A549 (cell line): Measurements from ENCODE around the gene BAIAP3.

Experiments
- EHMT2 ChIP-seq: fragments of 200-600 bp; sonication (generic); IDR thresholded peaks from 2 replicates; pipeline ENCODE4 v1.6.1; 2016; ENCODE audit warnings: antibody characterized with exemption, low read depth, mild to moderate bottlenecking, moderate library complexity
- JUN ChIP-seq, 2 experiments: fragments of >200 bp; sonication (Bioruptor Twin); formaldehyde crosslinking; IDR thresholded peaks; 2 replicates in 1 of 2; 3 replicates in 1 of 2; pipeline ENCODE4 v1.6.1; 2016 to 2017
- NPAS2 ChIP-seq: fragments of 250-450 bp; sonication (Bioruptor Pico); IDR thresholded peaks from 2 replicates; pipeline ENCODE4 v1.8.0; 2022; ENCODE audit warnings: mild to moderate bottlenecking, moderate library complexity, borderline replicate concordance
- POLR2A ChIP-seq: IDR thresholded peaks from 2 replicates; pipeline ENCODE4 v1.6.1; 2012; ENCODE audit warnings: mild to moderate bottlenecking, low read length
- SMC3 ChIP-seq: fragments of >200 bp; sonication (Bioruptor Twin); formaldehyde crosslinking; IDR thresholded peaks from 3 replicates; pipeline ENCODE4 v1.6.1; 2018; ENCODE audit warnings: inconsistent platforms
- TP53 ChIP-seq: fragments of 250-450 bp; sonication (Bioruptor Pico); IDR thresholded peaks from 2 replicates; pipeline ENCODE4 v1.5.0; 2021; ENCODE audit warnings: mild to moderate bottlenecking, moderate library complexity
- TF ChIP-seq, protein P1 (sequence below): fragments of >200 bp; sonication (Bioruptor Twin); formaldehyde crosslinking; IDR thresholded peaks from 3 replicates; pipeline ENCODE4 v1.5.1; 2016
- TF ChIP-seq, protein P2 (sequence below): fragments of 250-450 bp; sonication (Bioruptor Pico); IDR thresholded peaks from 2 replicates; pipeline ENCODE4 v1.5.0; 2020; ENCODE audit warnings: low read depth, mild to moderate bottlenecking, moderate library complexity

DNA sequence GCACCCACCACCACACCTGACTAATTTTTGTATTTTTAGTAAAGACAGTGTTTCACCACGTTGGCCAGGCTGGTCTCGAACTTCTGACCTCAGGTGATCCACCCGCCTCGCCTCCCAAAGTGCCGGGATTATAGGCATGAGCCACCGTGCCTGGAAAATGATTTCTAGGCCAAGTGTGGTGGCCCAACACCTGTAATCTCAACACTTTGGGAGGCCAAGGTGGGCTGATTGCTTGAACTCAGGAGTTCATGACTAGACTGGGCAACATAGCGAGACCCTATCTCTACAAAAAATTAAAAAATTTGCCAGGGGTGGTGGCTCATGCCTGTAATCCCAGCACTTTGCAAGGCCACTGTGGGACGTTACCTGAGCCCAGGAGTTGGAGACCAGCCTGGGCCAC, 11.0 kb upstream of the BAIAP3 start:
- TF ChIP-seq, protein P1, sequence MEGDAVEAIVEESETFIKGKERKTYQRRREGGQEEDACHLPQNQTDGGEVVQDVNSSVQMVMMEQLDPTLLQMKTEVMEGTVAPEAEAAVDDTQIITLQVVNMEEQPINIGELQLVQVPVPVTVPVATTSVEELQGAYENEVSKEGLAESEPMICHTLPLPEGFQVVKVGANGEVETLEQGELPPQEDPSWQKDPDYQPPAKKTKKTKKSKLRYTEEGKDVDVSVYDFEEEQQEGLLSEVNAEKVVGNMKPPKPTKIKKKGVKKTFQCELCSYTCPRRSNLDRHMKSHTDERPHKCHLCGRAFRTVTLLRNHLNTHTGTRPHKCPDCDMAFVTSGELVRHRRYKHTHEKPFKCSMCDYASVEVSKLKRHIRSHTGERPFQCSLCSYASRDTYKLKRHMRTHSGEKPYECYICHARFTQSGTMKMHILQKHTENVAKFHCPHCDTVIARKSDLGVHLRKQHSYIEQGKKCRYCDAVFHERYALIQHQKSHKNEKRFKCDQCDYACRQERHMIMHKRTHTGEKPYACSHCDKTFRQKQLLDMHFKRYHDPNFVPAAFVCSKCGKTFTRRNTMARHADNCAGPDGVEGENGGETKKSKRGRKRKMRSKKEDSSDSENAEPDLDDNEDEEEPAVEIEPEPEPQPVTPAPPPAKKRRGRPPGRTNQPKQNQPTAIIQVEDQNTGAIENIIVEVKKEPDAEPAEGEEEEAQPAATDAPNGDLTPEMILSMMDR = no peak
- TF ChIP-seq SMC3 = no peak
- TF ChIP-seq POLR2A = no peak
- TF ChIP-seq, protein P2, sequence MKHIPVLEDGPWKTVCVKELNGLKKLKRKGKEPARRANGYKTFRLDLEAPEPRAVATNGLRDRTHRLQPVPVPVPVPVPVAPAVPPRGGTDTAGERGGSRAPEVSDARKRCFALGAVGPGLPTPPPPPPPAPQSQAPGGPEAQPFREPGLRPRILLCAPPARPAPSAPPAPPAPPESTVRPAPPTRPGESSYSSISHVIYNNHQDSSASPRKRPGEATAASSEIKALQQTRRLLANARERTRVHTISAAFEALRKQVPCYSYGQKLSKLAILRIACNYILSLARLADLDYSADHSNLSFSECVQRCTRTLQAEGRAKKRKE (CRISPR knock-in tag) = no peak
- TF ChIP-seq JUN (IDR thresholded peaks at IDR 0.05) = no peak
- no peak for TF ChIP-seq EHMT2
- TF ChIP-seq TP53 (CRISPR knock-in tag) = no peak
- TF ChIP-seq NPAS2 (CRISPR knock-in tag) = no peak
